ENCODE data around the gene IRF9.

IRF9 gene

DNA sequence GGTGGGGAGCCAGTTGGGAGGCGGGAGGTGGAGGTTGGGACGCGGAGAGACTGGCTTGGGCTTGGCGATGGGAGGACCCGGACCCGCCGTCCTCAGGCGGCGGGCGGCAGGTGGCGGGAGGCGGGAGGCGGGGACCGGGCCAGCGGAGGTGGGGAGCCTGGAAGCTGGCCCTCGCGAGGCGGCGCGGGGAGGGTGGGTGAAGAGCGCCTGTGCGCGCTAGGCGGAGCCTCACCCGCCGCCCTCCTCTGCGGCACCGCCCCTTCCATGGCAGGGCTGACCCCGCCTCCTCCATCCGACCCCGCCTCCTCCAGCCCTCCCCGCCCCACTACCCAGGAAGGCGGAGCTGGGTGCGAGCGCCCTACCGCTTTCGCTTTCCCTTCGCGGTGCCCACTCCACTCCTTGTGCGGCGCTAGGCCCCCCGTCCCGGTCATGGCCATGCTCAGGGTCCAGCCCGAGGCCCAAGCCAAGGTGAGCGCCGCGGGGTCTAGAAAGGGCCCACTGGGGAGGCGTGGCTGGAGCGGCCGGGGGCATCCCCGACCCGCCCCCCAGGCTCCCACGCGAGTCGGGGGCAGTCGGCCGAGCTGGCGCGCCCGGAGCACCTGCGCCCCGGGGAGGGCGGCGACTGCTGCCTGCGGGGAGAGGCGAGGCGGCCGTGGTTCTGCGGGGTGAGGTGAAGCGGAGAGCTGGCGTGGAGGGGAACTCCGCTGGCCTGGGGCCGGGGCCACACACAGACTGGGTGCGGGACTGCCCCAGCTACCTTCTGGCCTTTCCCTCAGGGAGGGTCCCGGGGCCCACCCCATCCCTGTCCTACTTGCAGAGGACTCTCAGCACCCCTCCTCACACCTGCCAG lies 25.0 kb upstream of the IRF9 start, which contains the start of gene PSME1:
Gene PSME1, plus strand, starts transcription at position 361 of the 850 bp plus-strand sequence. Its CDS starts 69 bp downstream, at position 430.
- H3K4me3 Mint-ChIP-seq, result peak within 1 kb of the TSS; percentile 90
- H3K36me3 Mint-ChIP-seq (ENCODE audit: insufficient read depth), result peaks cover 12% of the 10 kb centered on the region
- peak; percentile 93 for ATAC-seq (replicated peaks; ENCODE audit: extremely low read depth, poor library complexity, severe bottlenecking)
- no peaks in the 10 kb centered on the region for H3K9me3 Mint-ChIP-seq
- H3K27me3 Mint-ChIP-seq, result no peaks in the 10 kb centered on the region
- peak within 1 kb of the TSS; percentile 89 for H3K27ac Mint-ChIP-seq (ENCODE audit: low read depth)
- peak; percentile 92 to 93 for DNase-seq (ENCODE audit: low spot score in 2 of 2)
- H3K4me1 Mint-ChIP-seq, result peaks cover 51% of the 10 kb centered on the region

- DNase-seq (ENCODE audit: low spot score in 2 of 2) (no peak), ATAC-seq (replicated peaks; ENCODE audit: extremely low read depth, poor library complexity, severe bottlenecking) (no peak)
- Mint-ChIP-seq H3K4me3 (peak overlapping the region; percentile 90), H3K36me3 (ENCODE audit: insufficient read depth) (peaks cover 15% of the 10 kb centered on the region), H3K27me3 (no peaks in the 10 kb centered on the region), H3K9me3 (no peaks in the 10 kb centered on the region), H3K4me1 (peaks cover 48% of the 10 kb centered on the region), H3K27ac (ENCODE audit: low read depth) (peak overlapping the region; percentile 79)
Observed at GRCh38 chr14:24136684-24137528, 24.2 kb upstream of the IRF9 start.

DNA sequence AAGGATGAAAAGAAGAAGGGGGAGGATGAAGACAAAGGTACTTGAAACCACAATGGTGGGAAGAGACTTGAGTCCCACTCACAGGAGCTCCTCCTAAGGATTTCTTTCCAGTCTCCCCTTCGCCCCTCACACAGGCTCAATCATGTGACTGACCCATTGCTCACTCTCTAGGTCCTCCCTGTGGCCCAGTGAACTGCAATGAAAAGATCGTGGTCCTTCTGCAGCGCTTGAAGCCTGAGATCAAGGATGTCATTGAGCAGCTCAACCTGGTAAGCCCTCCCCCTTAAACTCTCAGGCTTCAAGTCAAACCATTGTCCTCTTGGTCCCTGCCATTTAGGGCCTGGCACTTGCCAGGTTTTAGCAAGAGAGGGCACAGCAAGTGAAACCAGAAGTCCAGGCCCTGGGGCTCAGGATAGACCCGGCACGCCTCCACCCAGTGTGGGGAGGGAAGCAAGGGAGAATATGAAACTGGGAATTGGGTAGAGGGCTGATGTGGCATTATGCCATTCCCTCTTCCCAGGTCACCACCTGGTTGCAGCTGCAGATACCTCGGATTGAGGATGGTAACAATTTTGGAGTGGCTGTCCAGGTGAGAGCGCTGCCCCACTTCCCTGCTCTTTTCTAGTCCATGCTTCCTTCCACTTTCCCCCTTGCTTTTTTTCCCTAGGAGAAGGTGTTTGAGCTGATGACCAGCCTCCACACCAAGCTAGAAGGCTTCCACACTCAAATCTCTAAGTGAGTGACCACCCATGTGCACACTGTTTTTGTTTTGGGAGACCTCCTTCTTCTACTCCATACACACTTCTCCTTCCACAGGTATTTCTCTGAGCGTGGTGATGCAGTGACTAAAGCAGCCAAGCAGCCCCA lies 23.3 kb upstream of the IRF9 start:
- no peaks in the 10 kb centered on the region for H3K27me3 Mint-ChIP-seq
- H3K9me3 Mint-ChIP-seq, result no peaks in the 10 kb centered on the region
- peaks cover 42% of the 10 kb centered on the region for H3K4me1 Mint-ChIP-seq
- peak overlapping the region; percentile 90 for H3K4me3 Mint-ChIP-seq
- H3K36me3 Mint-ChIP-seq (ENCODE audit: insufficient read depth), result peaks cover 17% of the 10 kb centered on the region
- no peak for DNase-seq (ENCODE audit: low spot score in 2 of 2)
- ATAC-seq (replicated peaks; ENCODE audit: extremely low read depth, poor library complexity, severe bottlenecking), result no peak
- no peak overlapping the region for H3K27ac Mint-ChIP-seq (ENCODE audit: low read depth)

DNA sequence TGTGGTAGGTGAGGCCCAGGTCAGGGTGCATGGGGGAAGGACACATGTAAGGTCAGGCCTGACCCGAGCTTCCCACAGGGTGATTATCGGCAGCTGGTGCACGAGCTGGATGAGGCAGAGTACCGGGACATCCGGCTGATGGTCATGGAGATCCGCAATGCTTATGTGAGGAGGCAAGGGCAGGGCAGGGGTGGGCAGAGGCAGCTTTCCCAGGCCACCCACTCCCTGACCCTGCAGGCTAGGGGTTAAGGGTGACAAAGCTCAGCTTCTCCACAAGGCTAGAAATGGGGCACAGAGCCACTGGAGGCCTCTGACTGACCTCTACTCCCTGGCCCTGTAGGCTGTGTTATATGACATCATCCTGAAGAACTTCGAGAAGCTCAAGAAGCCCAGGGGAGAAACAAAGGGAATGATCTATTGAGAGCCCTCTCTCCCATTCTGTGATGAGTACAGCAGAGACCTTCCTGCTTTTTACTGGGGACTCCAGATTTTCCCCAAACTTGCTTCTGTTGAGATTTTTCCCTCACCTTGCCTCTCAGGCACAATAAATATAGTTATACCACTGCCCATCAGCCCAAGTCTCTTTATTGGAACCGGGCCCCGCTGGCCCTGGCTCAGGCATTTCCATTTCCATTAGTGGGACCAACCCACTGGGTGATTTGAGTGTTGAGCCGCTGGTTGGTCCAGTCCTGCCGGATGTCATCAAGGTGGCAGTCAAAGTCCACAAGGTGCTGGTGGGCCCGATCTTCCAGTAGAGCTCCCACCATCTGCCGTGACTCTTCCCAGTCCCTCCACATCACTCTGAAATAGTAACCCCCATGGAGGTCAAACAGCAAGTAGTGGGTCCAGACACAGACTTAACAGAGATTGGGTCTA lies 22.4 kb upstream of the IRF9 start:
- H3K27me3 Mint-ChIP-seq, result no peaks in the 10 kb centered on the region
- peaks cover 45% of the 10 kb centered on the region for H3K4me1 Mint-ChIP-seq
- DNase-seq (ENCODE audit: low spot score in 2 of 2) (no peak), ATAC-seq (replicated peaks; ENCODE audit: extremely low read depth, poor library complexity, severe bottlenecking) (no peak)
- peak overlapping the region; percentile 24 for H3K27ac Mint-ChIP-seq (ENCODE audit: low read depth)
- H3K9me3 Mint-ChIP-seq, result no peaks in the 10 kb centered on the region
- H3K4me3 Mint-ChIP-seq, result peak overlapping the region; percentile 73
- peaks cover 17% of the 10 kb centered on the region for H3K36me3 Mint-ChIP-seq (ENCODE audit: insufficient read depth)

GRCh38 chr14:24139272-24139934 lies 21.7 kb upstream of the IRF9 start:
- Mint-ChIP-seq H3K4me1 (peaks cover 50% of the 10 kb centered on the region), H3K27me3 (no peaks in the 10 kb centered on the region), H3K9me3 (no peaks in the 10 kb centered on the region), H3K36me3 (ENCODE audit: insufficient read depth) (peaks cover 17% of the 10 kb centered on the region), H3K27ac (ENCODE audit: low read depth) (peak overlapping the region; percentile 24), H3K4me3 (peak overlapping the region; percentile 73)
- no peak for DNase-seq (ENCODE audit: low spot score in 2 of 2)
- ATAC-seq (replicated peaks; ENCODE audit: extremely low read depth, poor library complexity, severe bottlenecking), result no peak

- DNase-seq (ENCODE audit: low spot score in 2 of 2) (peak; percentile 97 to 99), ATAC-seq (replicated peaks; ENCODE audit: extremely low read depth, poor library complexity, severe bottlenecking) (peak; percentile 92)
- Mint-ChIP-seq H3K27me3 (no peaks in the 10 kb centered on the region), H3K27ac (ENCODE audit: low read depth) (peak within 1 kb of the TSS; percentile 88), H3K36me3 (ENCODE audit: insufficient read depth) (peaks cover 23% of the 10 kb centered on the region), H3K9me3 (no peaks in the 10 kb centered on the region), H3K4me1 (peaks cover 59% of the 10 kb centered on the region), H3K4me3 (peak within 1 kb of the TSS; percentile 73)
Observed at GRCh38 chr14:24141097-24141880, 19.8 kb upstream of the IRF9 start, which contains the start of gene EMC9. Gene EMC9 (minus strand): TSS chr14:24141591. CDS start chr14:24141304, 287 bp downstream.

DNA sequence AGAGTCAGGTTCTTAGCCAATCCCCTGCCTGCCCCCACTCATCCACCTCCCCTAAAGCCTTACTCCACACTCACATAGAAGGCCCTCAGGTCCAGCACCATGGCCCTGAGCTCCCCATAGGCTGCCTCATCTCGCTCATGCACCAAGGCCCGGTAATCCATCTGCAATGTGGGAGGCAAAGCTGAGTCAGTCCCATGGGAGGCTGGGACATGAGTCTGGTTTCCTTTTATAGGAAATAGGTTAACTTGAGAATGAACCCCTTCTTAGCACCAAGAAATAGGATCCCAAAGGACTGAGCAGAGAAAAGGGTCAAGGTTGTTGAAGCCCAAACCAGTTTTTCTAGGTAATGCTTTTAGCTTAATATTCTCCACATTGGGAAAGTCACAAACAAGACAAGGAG lies 17.6 kb upstream of the IRF9 start:
- Mint-ChIP-seq H3K4me1 (peaks cover 57% of the 10 kb centered on the region), H3K9me3 (no peaks in the 10 kb centered on the region), H3K27ac (ENCODE audit: low read depth) (no peak overlapping the region), H3K4me3 (peak overlapping the region; percentile 4), H3K27me3 (no peaks in the 10 kb centered on the region), H3K36me3 (ENCODE audit: insufficient read depth) (peaks cover 22% of the 10 kb centered on the region)
- DNase-seq (ENCODE audit: low spot score in 2 of 2), result no peak
- no peak for ATAC-seq (replicated peaks; ENCODE audit: extremely low read depth, poor library complexity, severe bottlenecking)

GRCh38 chr14:24144451-24144850 lies 16.6 kb upstream of the IRF9 start:
- no peaks in the 10 kb centered on the region for H3K27me3 Mint-ChIP-seq
- H3K4me1 Mint-ChIP-seq, result peaks cover 58% of the 10 kb centered on the region
- H3K9me3 Mint-ChIP-seq, result no peaks in the 10 kb centered on the region
- DNase-seq (ENCODE audit: low spot score in 2 of 2) (no peak), ATAC-seq (replicated peaks; ENCODE audit: extremely low read depth, poor library complexity, severe bottlenecking) (no peak)
- peak overlapping the region; percentile 4 for H3K4me3 Mint-ChIP-seq
- H3K27ac Mint-ChIP-seq (ENCODE audit: low read depth), result no peak overlapping the region
- peaks cover 26% of the 10 kb centered on the region for H3K36me3 Mint-ChIP-seq (ENCODE audit: insufficient read depth)

- peaks cover 58% of the 10 kb centered on the region for H3K4me1 Mint-ChIP-seq
- no peaks in the 10 kb centered on the region for H3K27me3 Mint-ChIP-seq
- no peak overlapping the region for H3K27ac Mint-ChIP-seq (ENCODE audit: low read depth)
- peaks cover 31% of the 10 kb centered on the region for H3K36me3 Mint-ChIP-seq (ENCODE audit: insufficient read depth)
- peak overlapping the region; percentile 98 for H3K4me3 Mint-ChIP-seq
- ATAC-seq (replicated peaks; ENCODE audit: extremely low read depth, poor library complexity, severe bottlenecking), result no peak
- DNase-seq (ENCODE audit: low spot score in 2 of 2), result no peak
- no peaks in the 10 kb centered on the region for H3K9me3 Mint-ChIP-seq
Observed at GRCh38 chr14:24145219-24145618, 15.8 kb upstream of the IRF9 start.

- H3K27ac Mint-ChIP-seq (ENCODE audit: low read depth), result peak overlapping the region; percentile 92
- H3K9me3 Mint-ChIP-seq, result no peaks in the 10 kb centered on the region
- no peaks in the 10 kb centered on the region for H3K27me3 Mint-ChIP-seq
- no peak for DNase-seq (ENCODE audit: low spot score in 2 of 2)
- peaks cover 64% of the 10 kb centered on the region for H3K4me1 Mint-ChIP-seq
- H3K4me3 Mint-ChIP-seq, result peak overlapping the region; percentile 98
- H3K36me3 Mint-ChIP-seq (ENCODE audit: insufficient read depth), result peaks cover 33% of the 10 kb centered on the region
- ATAC-seq (replicated peaks; ENCODE audit: extremely low read depth, poor library complexity, severe bottlenecking), result no peak
Observed at GRCh38 chr14:24145690-24146452, 15.2 kb upstream of the IRF9 start.

All from central memory CD8-positive, alpha-beta T cell (primary cell).